Esophagus muscularis mucosa (tissue), 4 donors: Measurements from ENCODE around the gene CLCN3. TPM values are rescaled to one million over a fixed set of nuclear protein-coding genes. Genes with fewer than 3 reads are reported as not detected.
A peak's percentile ranks its signal among the peaks of the same experiment; 100 is the strongest.
"Not testable (repeated sequence)": the region's sequence is repeated elsewhere in the genome, so short reads cannot be mapped to it uniquely, and the experiment has no call there.

Experiments used
- DNase-seq: peaks from one replicate; pipeline ENCODE4 v3.0.0-alpha.2; 2017; ENCODE audit errors: extremely low spot score
- H3K27ac ChIP-seq, 4 donors: fragments of 200-600 bp; sonication (generic); replicated peaks in 1 of 4; 1 replicate in 3 of 4; 2 replicates in 1 of 4; pipeline ENCODE4 v1.5.1; 2016 to 2019; ENCODE audit warnings: mild to moderate bottlenecking in 1 of 4
- H3K27me3 ChIP-seq, 4 donors: fragments of 200-600 bp; sonication (generic); one replicate each; pipeline versions ENCODE4 v1.5.1 to v1.6.0; 2016 to 2019
- H3K36me3 ChIP-seq, 4 donors: fragments of 200-600 bp; sonication (generic); one replicate each; pipeline ENCODE4 v1.5.1; 2016 to 2019
- H3K4me1 ChIP-seq, 4 donors: fragments of 200-600 bp; sonication (generic); one replicate each; pipeline ENCODE4 v1.5.1; 2016 to 2019
- H3K4me3 ChIP-seq, 4 donors: fragments of 200-600 bp; sonication (generic); 1 replicate in 2 of 4; 2 replicates in 2 of 4; pipeline ENCODE4 v1.5.1; 2016 to 2019; ENCODE audit warnings: mild to moderate bottlenecking in 4 of 4, moderate library complexity in 1 of 4
- H3K9me3 ChIP-seq, 4 donors: fragments of 200-600 bp; sonication (generic); 1 replicate in 3 of 4; 2 replicates in 1 of 4; pipeline ENCODE4 v1.5.1; 2016 to 2019
- CTCF ChIP-seq, 3 experiments: fragments of 200-600 bp in 2 of 3; fragments of 450-650 bp in 1 of 3; sonication (generic) in 2 of 3; IDR thresholded peaks; one replicate each; pipeline ENCODE4 v1.5.1; 2017 to 2019; ENCODE audit warnings: antibody characterized with exemption in 3 of 3, mild to moderate bottlenecking in 2 of 3, moderate library complexity in 1 of 3
- EP300 ChIP-seq: sonication (generic); formaldehyde crosslinking; IDR thresholded peaks from one replicate; pipeline ENCODE4 v1.6.1; 2017; ENCODE audit warnings: antibody characterized with exemption
- POLR2A ChIP-seq: fragments of 450-650 bp; IDR thresholded peaks from one replicate; pipeline ENCODE4 v1.6.1; 2017; ENCODE audit warnings: antibody characterized with exemption, moderate library complexity, mild to moderate bottlenecking, low read depth
- POLR2AphosphoS5 ChIP-seq, 2 donors: sonication (generic); formaldehyde crosslinking; IDR thresholded peaks; one replicate each; pipeline ENCODE4 v1.6.1; 2017; ENCODE audit warnings: antibody characterized with exemption in 2 of 2
- WGBS: methylation state at CpG from one replicate; pipeline ENCODE4 v1.1.5; 2018; 5-methylcytosine and 5-hydroxymethylcytosine counted together
- intact Hi-C: fragments of 100-400 bp; cut with DNase I; formaldehyde crosslinking; loops from one replicate; pipeline ENCODE4 v1.15.1; 2023
- total RNA-seq, 4 donors: library from RNA; depleted of rRNA; stranded (reverse); fragments of >200 nt; gene quantifications; one replicate each; pipeline versions ENCODE4 v1.1.0 to v1.2.1, GENCODE V29; 2016

CLCN3 gene
- total RNA-seq, 4 donors from 2014 or later, result 11.2 to 17.7 (median 14.9) TPM

GRCh38 chr4:169621731-169622492, 1.5 kb downstream of the CLCN3 start:
- peak overlapping the region; percentile 57 to 79 (median 74) for H3K4me3 ChIP-seq
- TF ChIP-seq CTCF (IDR thresholded peaks at IDR 0.05) (no peak), POLR2A (no peak), EP300 (no peak), POLR2AphosphoS5 (IDR thresholded peaks at IDR 0.05) (no peak)
- peak overlapping the region in 2 of 4 donors; percentile 50 to 95 for H3K27ac ChIP-seq
- no peaks in the 10 kb centered on the region for H3K27me3 ChIP-seq
- no peak for DNase-seq
- intact Hi-C loops, result loop anchor here (2.0 to 5.0 kb wide), 2 partner anchors 135 to 405 kb away; partner anchors contain the start of genes HPF1 and MFAP3L
- no peaks in the 10 kb centered on the region for H3K36me3 ChIP-seq
- peaks cover 16 to 43% (median 33%) of the 10 kb centered on the region in 4 donors for H3K4me1 ChIP-seq
- 7% methylated on average over 6 of the region's 6 CpGs for WGBS
- no peaks in the 10 kb centered on the region for H3K9me3 ChIP-seq

GRCh38 chr4:169622566-169622965, 2.2 kb downstream of the CLCN3 start:
- intact Hi-C loops, result loop anchor here (5.0 kb wide), 1 partner anchor 135 kb away; the partner anchor contains the start of gene HPF1
- H3K4me1 ChIP-seq, result peaks cover 16 to 43% (median 34%) of the 10 kb centered on the region in 4 donors
- peak overlapping the region in 1 of 4 donors; percentile 16 for H3K27ac ChIP-seq
- H3K9me3 ChIP-seq, result no peaks in the 10 kb centered on the region
- no peaks in the 10 kb centered on the region for H3K36me3 ChIP-seq
- no peaks in the 10 kb centered on the region for H3K27me3 ChIP-seq
- H3K4me3 ChIP-seq, result no peak overlapping the region
- DNase-seq, result no peak
- TF ChIP-seq POLR2A (no peak), EP300 (no peak), POLR2AphosphoS5 (IDR thresholded peaks at IDR 0.05) (no peak)
- 48% methylated on average over 4 of the region's 4 CpGs for WGBS

- not testable (repeated sequence) for H3K9me3 ChIP-seq, DNase-seq, H3K36me3 ChIP-seq, H3K4me3 ChIP-seq, H3K27ac ChIP-seq, H3K27me3 ChIP-seq
- 93% methylated on average over 6 of the region's 6 CpGs for WGBS
- intact Hi-C loops, result loop anchor here (5.0 kb wide), 1 partner anchor 133 kb away; the partner anchor contains the start of gene HPF1
- peaks cover 16 to 43% (median 33%) of the 10 kb centered on the region in 4 donors for H3K4me1 ChIP-seq
These were observed 3.6 kb downstream of the CLCN3 start for GRCh38 chr4:169624012-169624411.

GRCh38 chr4:169625886-169626285, 5.5 kb downstream of the CLCN3 start:
- H3K9me3 ChIP-seq, result no peaks in the 10 kb centered on the region
- intact Hi-C loops, result no loop called here
- H3K27ac ChIP-seq, result no peak overlapping the region
- 95% methylated on average over 5 of the region's 5 CpGs for WGBS
- no peak for TF ChIP-seq POLR2AphosphoS5 (IDR thresholded peaks at IDR 0.05)
- no peak for TF ChIP-seq POLR2A
- no peak for TF ChIP-seq EP300
- TF ChIP-seq CTCF (IDR thresholded peaks at IDR 0.05), result no peak
- H3K27me3 ChIP-seq, result no peaks in the 10 kb centered on the region
- H3K36me3 ChIP-seq, result no peaks in the 10 kb centered on the region
- no peak for DNase-seq
- H3K4me3 ChIP-seq, result no peak overlapping the region
- peaks cover 13 to 42% (median 31%) of the 10 kb centered on the region in 4 donors for H3K4me1 ChIP-seq

- H3K27ac ChIP-seq, result no peak overlapping the region
- H3K4me1 ChIP-seq, result peaks cover 9 to 36% (median 25%) of the 10 kb centered on the region in 4 donors
- DNase-seq, result no peak
- no peaks in the 10 kb centered on the region for H3K9me3 ChIP-seq
- 94% methylated on average over 6 of the region's 6 CpGs for WGBS
- H3K36me3 ChIP-seq, result no peaks in the 10 kb centered on the region
- no peak overlapping the region for H3K4me3 ChIP-seq
- TF ChIP-seq POLR2AphosphoS5 (IDR thresholded peaks at IDR 0.05), result no peak
- TF ChIP-seq EP300, result no peak
- no peak for TF ChIP-seq POLR2A
- TF ChIP-seq CTCF (IDR thresholded peaks at IDR 0.05), result no peak
- no peaks in the 10 kb centered on the region for H3K27me3 ChIP-seq
- intact Hi-C loops, result no loop called here
These were observed 6.2 kb downstream of the CLCN3 start for GRCh38 chr4:169626331-169627282.
